ENCODE measurements around the gene SYT17. TPM values are rescaled to one million over a fixed set of nuclear protein-coding genes. Genes with fewer than 3 reads are reported as not detected.

The SYT17 gene
- total RNA-seq, 6 donors from 2014 or later, result 11.6 to 49.2 (median 14.8) TPM

DNA sequence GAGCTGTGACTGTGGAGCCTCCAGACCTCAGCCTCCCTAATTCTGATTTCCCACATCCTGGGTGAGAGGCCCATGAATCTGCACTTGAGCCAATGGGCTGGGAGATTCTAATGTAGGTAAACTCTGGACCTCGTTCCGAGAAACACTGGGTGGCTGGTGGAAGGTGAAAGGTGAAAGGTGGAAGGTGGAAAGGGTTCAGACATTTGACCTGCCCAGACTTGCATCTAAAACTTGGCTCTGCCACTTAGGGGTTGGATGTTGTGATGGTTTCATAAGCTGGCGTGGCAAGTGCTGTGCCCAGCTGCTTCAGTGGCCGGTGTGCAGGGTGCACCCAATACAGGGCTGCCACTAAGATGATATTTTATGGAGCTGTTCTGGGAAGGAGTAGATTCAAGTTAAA is 24.8 kb downstream of the SYT17 start:
- Histone ChIP-seq H3K27ac (no peak overlapping the region), H3K27me3 (no peaks in the 10 kb centered on the region), H3K4me1 (peaks cover 3 to 18% (median 13%) of the 10 kb centered on the region in 4 donors), H3K4me3 (no peak overlapping the region), H3K9me3 (no peaks in the 10 kb centered on the region), H3K36me3 (peaks cover 0 to 4% (median 0%) of the 10 kb centered on the region in 4 donors)
- WGBS, 2 donors, result 93 to 94% methylated on average over 4 of the region's 4 CpGs
- DNase-seq (no peak), ATAC-seq (ENCODE audit: low FRiP score in 2 of 2) (no peak)
- no peak for TF ChIP-seq EP300 (IDR thresholded peaks at IDR 0.05)
- TF ChIP-seq, protein P1, sequence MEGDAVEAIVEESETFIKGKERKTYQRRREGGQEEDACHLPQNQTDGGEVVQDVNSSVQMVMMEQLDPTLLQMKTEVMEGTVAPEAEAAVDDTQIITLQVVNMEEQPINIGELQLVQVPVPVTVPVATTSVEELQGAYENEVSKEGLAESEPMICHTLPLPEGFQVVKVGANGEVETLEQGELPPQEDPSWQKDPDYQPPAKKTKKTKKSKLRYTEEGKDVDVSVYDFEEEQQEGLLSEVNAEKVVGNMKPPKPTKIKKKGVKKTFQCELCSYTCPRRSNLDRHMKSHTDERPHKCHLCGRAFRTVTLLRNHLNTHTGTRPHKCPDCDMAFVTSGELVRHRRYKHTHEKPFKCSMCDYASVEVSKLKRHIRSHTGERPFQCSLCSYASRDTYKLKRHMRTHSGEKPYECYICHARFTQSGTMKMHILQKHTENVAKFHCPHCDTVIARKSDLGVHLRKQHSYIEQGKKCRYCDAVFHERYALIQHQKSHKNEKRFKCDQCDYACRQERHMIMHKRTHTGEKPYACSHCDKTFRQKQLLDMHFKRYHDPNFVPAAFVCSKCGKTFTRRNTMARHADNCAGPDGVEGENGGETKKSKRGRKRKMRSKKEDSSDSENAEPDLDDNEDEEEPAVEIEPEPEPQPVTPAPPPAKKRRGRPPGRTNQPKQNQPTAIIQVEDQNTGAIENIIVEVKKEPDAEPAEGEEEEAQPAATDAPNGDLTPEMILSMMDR (IDR thresholded peaks at IDR 0.05), result no peak
- TF ChIP-seq POLR2A (IDR thresholded peaks at IDR 0.05), result no peak
- no peak for TF ChIP-seq POLR2AphosphoS5 (IDR thresholded peaks at IDR 0.05)

DNA sequence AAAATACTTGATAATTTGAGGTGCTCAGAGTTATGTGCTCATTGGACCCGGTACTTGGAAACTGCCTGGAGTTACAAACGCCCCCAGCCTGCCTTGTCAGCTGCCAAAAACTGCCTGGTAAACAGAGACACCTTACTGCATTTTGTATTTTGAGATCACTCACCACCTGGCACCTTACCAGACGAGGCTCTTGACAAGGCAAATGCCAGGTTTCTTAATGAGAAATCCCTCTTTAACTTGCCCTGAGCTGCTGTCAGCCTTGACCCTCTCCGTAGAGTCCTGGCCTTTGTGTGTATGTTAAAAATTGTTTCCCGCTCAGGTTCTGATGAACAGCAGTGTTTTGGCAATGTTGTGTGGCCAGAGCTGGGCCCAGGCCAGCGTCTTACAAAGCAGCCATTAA is 28.8 kb downstream of the SYT17 start:
- peaks cover 0 to 10% (median 0%) of the 10 kb centered on the region in 4 donors for H3K36me3 ChIP-seq
- H3K27me3 ChIP-seq, result no peaks in the 10 kb centered on the region
- H3K4me1 ChIP-seq, result peaks cover 0 to 5% (median 0%) of the 10 kb centered on the region in 4 donors
- 57 to 64% methylated on average over 6 of the region's 6 CpGs for WGBS, 2 donors
- TF ChIP-seq EP300 (IDR thresholded peaks at IDR 0.05), result no peak
- TF ChIP-seq, protein P1 (IDR thresholded peaks at IDR 0.05), result no peak
- no peak for TF ChIP-seq POLR2A (IDR thresholded peaks at IDR 0.05)
- no peak for TF ChIP-seq POLR2AphosphoS5 (IDR thresholded peaks at IDR 0.05)
- no peak for ATAC-seq (ENCODE audit: low FRiP score in 2 of 2)
- peak in 1 of 2 donors; percentile 31 for DNase-seq
- H3K9me3 ChIP-seq, result no peaks in the 10 kb centered on the region
- H3K27ac ChIP-seq, result peak overlapping the region in 1 of 4 donors; percentile 26
- H3K4me3 ChIP-seq, result no peak overlapping the region

DNA sequence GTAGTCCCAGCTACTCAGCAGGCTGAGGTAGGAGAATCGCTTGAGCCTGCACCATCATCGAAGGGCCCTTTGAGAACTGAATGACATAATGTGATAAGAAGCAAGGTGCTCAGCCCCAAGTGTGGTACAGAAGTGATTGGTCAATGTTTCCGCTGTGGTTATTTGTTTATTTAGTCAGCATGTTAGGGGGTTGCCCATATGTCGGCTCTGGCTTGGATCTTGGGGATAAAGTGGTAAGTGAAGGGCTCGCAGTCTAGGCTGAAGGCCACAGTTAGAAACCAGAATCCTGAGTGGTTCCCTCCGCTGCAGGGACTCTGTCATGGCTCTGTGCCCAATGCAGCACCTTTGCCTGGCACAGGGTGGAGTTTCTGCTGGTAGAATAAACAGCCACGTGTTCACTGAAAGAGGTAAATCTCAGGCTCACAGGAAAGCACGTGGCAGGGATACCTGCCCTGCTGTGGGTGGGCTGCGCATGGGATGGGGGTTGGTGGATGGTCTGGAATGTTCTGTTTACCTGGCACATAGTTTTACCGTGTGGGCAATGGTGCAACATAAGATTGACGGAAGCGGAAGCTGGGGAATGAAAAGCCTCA is 35.4 kb downstream of the SYT17 start:
- no peaks in the 10 kb centered on the region for H3K36me3 ChIP-seq
- no peak overlapping the region for H3K4me3 ChIP-seq
- ATAC-seq (ENCODE audit: low FRiP score in 2 of 2) (peak; percentile 55 to 87), DNase-seq (peak in 1 of 2 donors; percentile 83)
- peaks cover 0 to 11% (median 2%) of the 10 kb centered on the region in 4 donors for H3K4me1 ChIP-seq
- H3K27ac ChIP-seq, result peak overlapping the region in 3 of 4 donors; percentile 57 to 75 (median 63)
- 63 to 75% methylated on average over 12 of the region's 12 CpGs for WGBS, 2 donors
- TF ChIP-seq POLR2AphosphoS5 (IDR thresholded peaks at IDR 0.05) (peak; percentile 5 to 39), EP300 (IDR thresholded peaks at IDR 0.05) (peak in 1 of 4 donors; percentile 75), POLR2A (IDR thresholded peaks at IDR 0.05) (no peak)
- TF ChIP-seq, protein P1 (IDR thresholded peaks at IDR 0.05), result no peak
- H3K27me3 ChIP-seq, result no peaks in the 10 kb centered on the region
- H3K9me3 ChIP-seq, result no peaks in the 10 kb centered on the region

DNA sequence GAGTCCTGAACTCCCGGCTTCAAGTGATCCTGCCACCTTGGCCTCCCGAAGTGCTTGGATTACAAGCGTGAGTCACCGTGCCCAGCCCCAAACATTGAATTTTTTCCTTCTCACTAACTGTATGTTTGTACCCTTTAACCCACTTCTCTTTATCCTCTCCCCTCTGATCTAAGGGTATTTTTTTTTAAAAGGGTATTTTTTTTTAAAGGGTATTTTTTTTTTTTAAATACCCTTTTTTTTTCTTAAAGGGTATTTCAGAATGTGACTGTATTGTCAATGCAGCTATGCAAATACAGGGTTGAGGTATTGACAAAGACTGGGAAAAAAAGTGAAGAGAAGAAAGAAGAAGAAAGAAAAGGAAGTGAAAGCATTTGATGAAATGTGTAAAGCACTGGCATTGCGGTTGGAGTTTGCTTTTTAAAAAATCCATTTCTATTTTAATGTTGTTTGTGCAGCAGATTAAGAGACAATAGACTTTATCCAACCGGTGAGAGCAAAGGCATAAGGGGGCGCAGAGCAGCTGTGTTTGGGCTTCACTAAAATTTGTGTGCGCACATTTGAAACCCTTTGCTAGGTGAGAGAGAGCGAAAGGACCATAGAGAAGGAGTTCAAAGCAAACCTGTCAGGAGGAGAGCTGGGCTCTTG is 42.4 kb downstream of the SYT17 start:
- Histone ChIP-seq H3K27me3 (no peaks in the 10 kb centered on the region), H3K36me3 (no peaks in the 10 kb centered on the region), H3K4me1 (no peaks in the 10 kb centered on the region), H3K27ac (peak overlapping the region in 1 of 4 donors; percentile 26), H3K4me3 (no peak overlapping the region), H3K9me3 (peaks cover 0 to 6% (median 0%) of the 10 kb centered on the region in 4 donors)
- WGBS, 2 donors, result 68 to 71% methylated on average over 9 of the region's 9 CpGs
- TF ChIP-seq EP300 (IDR thresholded peaks at IDR 0.05) (no peak), POLR2A (IDR thresholded peaks at IDR 0.05) (no peak), POLR2AphosphoS5 (IDR thresholded peaks at IDR 0.05) (no peak)
- TF ChIP-seq, protein P1 (IDR thresholded peaks at IDR 0.05), result no peak
- ATAC-seq (ENCODE audit: low FRiP score in 2 of 2), result peak in 1 of 2 donors; percentile 64
- peak in 1 of 2 donors; percentile 59 for DNase-seq
